GM21528 (cell line): ENCODE measurements around the gene P4HA1.
"Not testable (repeated sequence)": the region's sequence is repeated elsewhere in the genome, so short reads cannot be mapped to it uniquely, and the experiment has no call there.

Experiments
- ATAC-seq: cut with Tn5 transposase; IDR thresholded peaks from one replicate; pipeline ENCODE4 v1.9.1; 2021; ENCODE audit warnings: mild to moderate bottlenecking, moderate library complexity; ENCODE audit not compliant: unreplicated experiment, low FRiP score

The P4HA1 gene

GRCh38 chr10:73096449-73097304 lies at the start of gene P4HA1:
P4HA1 (minus strand) TSS chr10:73096866; CDS start chr10:73074883, 21,983 bp downstream.
- peak; percentile 83 for ATAC-seq

- no peak for ATAC-seq
Observed at GRCh38 chr10:73141603-73142002, 44.9 kb upstream of the P4HA1 start.

GRCh38 chr10:73139251-73139650 lies 42.6 kb upstream of the P4HA1 start:
- no peak for ATAC-seq

GRCh38 chr10:73136627-73137026 lies 40.0 kb upstream of the P4HA1 start:
- ATAC-seq, result no peak

DNA sequence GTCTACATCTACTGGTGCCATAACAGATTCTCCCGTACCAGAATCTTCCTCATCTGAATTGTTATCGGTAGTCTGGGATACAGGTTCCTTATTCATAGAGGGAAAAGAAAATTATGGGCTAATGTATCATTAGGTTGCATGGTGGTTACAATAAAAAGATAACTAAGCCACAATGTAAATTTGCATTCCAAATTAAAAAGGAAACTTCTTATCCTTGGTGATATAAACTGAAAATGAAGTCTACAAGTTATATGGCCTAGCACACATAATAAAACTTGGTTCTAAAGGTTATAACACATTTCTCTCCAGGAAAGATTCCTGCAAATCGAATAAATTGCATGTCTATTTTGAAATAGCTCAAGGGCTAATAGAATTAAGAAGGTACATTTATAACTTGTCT lies 38.1 kb upstream of the P4HA1 start:
- no peak for ATAC-seq

- ATAC-seq, result no peak
Observed at GRCh38 chr10:73131913-73132686, 35.4 kb upstream of the P4HA1 start.

- ATAC-seq, result no peak
Observed at GRCh38 chr10:73131301-73131700, 34.6 kb upstream of the P4HA1 start.

DNA sequence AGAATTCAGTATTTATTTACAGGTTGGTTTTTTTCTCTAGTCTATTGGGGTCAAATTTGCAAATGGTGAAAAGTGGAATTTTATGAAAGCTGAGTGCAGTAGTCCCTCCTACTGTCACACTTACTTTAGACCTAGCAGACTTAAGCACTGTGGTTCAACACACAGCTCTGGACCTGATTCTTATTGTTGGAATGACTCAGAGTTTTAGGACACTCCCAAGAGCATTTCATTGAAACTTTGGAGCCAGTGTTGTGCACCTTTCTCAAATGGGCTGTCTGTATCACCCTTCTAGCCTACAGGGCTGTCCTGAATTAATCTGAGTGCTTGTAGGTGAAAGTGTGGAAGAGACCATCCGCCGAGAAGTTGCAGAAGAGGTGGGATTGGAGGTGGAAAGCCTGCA lies 29.7 kb upstream of the P4HA1 start:
- ATAC-seq, result no peak

DNA sequence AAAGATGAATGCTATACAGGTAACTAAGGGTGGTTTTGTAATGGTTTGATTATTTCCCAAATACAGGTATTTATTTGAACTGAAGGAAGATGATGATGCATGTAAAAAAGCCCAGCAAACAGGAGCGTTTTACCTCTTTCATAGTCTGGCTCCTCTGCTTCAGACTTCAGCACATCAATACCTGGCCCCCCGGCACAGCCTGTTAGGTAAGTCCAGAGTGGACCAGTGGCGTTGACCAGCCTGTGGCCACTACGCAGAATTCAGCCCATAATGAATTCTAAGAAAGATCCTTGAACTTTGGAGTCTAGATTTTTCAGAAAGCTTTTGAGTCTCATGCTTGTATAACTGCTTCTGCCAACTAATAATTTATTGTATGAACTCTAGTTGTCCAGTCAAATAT lies 23.3 kb upstream of the P4HA1 start:
- no peak for ATAC-seq

GRCh38 chr10:73119457-73119856 lies 22.8 kb upstream of the P4HA1 start:
- no peak for ATAC-seq

GRCh38 chr10:73117976-73118743 lies 21.5 kb upstream of the P4HA1 start:
- peak; percentile 73 for ATAC-seq

DNA sequence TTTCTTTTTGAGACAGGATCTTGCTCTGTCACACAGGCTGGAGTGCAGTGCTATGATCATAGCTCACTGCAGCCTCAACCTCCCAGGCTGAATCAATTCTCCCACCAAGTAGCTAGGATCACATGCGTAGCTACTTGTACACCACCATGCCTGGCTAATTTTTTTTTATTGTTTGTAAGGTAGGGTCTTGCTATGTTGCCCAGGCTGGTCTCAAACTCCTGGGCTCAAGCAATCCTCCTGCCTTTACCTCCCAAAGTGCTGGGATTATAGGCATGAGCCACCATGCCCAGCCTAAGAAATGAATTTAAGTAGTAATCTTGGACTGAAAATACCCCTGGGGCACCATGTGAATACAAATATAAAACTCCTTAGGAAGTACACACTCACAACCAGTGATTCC lies 19.4 kb upstream of the P4HA1 start:
- ATAC-seq, result no peak

GRCh38 chr10:73113551-73113950 lies 16.9 kb upstream of the P4HA1 start:
- ATAC-seq, result no peak

- ATAC-seq, result not testable (repeated sequence)
Observed at GRCh38 chr10:73112032-73112431, 15.4 kb upstream of the P4HA1 start.

DNA sequence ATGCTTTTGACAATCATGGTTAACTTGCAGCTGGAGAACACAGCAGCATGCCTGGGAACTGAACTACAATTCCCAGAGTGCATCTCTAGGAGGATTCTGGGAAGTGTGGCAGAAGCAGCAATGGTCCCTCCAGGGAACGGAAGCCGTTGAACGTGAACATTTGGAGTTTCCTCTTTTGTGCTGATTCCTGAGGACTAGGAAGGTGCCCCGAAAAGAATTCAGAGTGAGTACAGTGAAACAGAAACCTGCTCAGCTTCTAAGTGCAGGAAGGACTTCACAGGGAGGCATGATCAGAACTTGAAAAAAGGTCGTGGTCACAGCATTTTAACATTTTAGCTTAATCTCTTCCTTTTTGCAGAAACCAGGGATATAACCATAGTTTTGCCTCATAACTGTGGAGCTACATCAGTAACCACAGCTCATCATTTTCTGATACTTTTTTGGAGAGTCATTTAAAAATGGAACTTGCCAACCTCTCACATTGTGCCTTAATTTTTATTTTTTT lies 13.7 kb upstream of the P4HA1 start, which contains the start of gene NUDT13:
Gene NUDT13 (plus strand): TSS at position 111 of the 505 bp plus-strand sequence. CDS start 3,911 bp downstream, outside the sequence.
- ATAC-seq, result no peak

- ATAC-seq, result not testable (repeated sequence)
Observed at GRCh38 chr10:73109248-73109652, 12.6 kb upstream of the P4HA1 start.

GRCh38 chr10:73106301-73106700 lies 9.6 kb upstream of the P4HA1 start:
- ATAC-seq, result no peak

DNA sequence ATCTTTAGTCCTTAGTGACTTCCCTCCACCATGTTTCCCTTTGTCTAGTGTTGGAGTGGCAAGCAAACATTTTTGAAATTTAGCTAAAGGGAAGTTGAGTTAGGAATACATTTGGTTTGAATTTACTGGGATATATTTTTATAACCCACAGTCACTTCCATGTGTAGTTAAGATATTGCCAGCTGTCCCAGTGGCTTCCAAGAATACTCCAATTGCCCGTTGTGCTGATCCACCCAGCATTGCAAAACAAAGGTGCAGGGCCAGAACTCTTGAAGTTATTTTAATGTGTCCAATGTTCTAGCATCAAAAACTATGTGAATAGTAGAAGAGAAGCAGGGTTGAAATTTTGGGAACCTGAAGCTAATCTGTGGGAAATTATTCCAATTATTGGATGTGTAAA lies 2.5 kb upstream of the P4HA1 start:
- ATAC-seq, result no peak

- peak; percentile 13 for ATAC-seq
Observed at GRCh38 chr10:73097305-73097670, 622 bp upstream of the P4HA1 start.

- ATAC-seq, result peak; percentile 27
Observed at GRCh38 chr10:73096041-73096448, 621 bp downstream of the P4HA1 start.
